ENCODE results near the gene LRRC28.
A peak's percentile ranks its signal among the peaks of the same experiment; 100 is the strongest.

Gene LRRC28

DNA sequence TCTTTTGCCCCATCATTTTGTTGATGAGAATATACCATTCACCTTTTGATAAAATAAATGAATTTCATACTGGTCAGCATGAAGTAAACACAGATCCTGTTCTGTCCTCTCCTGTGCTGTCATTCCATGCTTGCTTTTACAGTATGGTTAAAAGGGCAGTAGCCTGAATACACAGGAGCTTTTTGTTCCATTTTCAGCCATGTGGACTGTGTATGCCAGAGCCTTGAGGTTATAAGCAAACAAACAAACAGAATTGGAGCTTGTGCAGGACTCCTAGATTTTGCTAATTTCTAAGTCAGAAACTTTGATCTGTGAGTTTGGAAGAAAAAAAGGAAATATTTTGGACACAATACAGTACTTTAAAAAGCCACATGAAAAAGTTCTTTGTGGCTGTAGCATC is 91.9 kb downstream of the LRRC28 start:
- DNase-seq (ENCODE audit: low read depth), result no peak

DNA sequence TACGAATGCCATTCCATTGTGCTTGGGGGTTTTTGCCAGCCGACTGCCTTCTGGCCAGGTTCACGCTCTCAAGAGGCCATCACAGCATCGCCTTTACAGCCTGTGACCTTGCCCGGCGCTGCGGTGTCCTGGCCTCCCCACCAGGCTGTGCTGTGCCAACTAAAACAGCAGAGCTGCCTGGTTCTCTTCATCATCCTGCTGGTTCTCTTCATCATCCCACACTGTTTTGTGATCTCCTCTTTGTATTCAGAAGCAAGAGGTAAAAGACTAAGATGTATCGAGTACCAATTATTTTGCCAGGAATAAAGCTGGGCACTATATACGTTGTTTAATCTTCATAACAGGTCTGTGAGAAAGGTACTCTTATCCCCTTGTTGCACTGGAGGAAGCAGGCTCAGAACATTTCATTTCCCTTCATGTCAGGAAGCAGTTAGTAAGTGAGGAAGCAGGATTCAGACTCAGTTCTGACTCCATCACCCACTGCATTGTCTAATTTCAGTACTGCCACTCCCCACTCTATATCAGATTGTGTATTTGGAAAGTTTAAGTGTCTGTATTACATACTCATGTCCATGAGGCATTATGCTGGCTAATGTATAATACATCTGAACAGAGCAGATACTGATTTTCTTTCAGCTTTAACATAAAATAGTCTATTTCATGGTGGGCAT is 92.7 kb downstream of the LRRC28 start:
- DNase-seq (ENCODE audit: low read depth), result no peak

DNA sequence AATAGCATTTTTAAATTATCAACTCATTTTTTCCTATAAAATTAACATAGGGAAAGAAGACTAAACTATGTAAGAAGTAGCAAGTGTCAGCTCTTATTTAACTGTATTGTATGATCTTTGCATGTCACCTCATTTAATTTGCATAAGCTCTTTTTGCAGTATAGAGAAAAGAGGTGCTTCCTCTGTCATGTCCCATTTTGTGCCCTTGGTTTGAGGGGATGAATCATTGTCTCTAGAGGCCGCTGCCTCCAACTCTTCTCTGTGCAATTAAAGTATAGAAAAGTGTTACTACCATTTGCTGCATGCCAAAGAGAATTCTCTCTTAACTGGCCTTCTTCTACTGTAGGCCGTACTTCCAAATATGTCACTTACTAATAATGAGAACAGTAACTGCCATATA is 93.4 kb downstream of the LRRC28 start:
- DNase-seq (ENCODE audit: low read depth), result no peak

DNA sequence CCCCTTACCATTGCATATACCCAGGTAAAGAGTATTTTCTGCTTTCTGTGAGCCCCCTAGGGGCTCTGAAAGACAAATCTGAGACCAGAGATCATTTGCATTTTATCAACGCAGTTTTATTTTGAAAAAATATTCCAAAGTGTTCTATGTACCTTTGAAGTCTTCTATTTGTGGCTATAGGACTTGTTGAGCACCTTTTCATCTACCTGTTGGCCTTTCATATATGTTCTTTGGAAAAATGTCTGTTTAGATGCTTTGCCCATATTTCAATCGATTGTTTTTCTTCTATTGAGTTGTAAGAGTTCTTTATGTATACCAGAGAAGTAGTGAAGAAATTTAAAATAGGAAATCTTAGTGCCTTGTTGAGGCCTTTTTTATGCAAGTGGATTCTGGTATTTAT is 94.0 kb downstream of the LRRC28 start:
- DNase-seq (ENCODE audit: low read depth), result no peak

DNA sequence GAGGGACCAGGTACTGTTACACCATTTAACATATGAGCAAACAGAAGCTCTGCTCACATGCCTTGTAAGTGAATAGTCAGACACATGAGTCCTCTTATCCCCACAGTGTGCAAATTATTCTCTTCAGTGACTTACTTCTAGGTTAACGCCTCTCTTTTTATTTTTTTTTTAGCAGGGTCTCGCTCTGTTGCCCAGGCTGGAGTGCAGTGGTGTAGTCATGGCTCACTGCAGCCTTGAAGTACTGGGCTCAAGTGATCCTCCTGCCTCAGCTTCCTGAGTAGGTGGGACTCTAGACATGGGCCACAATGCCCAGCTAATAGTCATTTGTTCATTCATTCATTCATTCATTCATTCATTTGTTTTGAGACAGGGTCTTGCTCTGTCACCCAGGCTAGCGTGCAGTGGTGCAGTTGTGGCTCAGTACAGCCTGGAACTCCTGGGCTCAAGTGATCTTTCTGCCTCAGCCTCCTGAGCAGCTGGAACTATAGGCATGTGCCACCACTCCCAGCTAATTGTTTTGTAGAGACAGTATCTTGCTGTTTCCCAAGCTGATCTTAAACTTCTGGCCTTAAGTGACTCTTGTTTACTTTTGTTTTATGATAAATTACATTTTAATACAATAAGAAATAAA is 94.7 kb downstream of the LRRC28 start:
- no peak for DNase-seq (ENCODE audit: low read depth)

DNA sequence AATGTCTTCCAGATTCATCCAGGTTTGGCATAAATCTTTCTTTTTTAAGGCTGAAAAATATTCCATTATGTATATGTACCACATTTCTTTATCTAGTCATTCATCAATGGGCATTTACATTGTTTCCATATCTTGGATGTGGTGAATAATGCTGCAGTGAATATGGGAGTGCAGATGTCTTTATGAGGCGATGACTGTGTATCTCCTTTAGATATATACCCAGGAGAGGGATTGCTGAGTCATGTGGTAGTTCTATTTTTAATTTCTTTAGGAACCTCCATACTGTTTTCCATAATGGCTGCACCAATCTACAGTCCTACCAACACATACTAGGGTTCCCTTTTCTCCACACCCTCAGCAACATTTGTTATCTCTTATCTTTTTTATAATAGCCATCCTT is 96.3 kb downstream of the LRRC28 start:
- peak; percentile 28 for DNase-seq (ENCODE audit: low read depth)

DNA sequence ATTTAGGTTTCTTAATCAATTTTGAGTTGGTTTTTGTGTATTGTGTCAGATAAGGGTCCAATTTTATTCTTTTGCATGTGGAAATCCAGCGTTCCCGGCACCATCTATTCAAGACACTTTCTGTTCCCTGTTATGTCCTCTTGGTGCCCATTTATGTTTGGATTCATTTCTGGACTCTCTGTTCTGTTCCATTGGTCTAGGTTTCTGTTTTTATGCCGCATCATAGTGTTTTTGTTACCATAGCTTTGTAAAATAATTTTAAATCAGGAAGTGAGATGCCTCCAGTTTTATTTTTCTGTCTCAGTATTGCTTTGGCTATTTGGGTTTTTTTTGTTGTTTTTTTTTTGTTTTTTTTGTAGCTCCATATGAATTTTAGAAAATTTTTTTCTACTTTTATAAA is 97.1 kb downstream of the LRRC28 start:
- DNase-seq (ENCODE audit: low read depth), result no peak

DNA sequence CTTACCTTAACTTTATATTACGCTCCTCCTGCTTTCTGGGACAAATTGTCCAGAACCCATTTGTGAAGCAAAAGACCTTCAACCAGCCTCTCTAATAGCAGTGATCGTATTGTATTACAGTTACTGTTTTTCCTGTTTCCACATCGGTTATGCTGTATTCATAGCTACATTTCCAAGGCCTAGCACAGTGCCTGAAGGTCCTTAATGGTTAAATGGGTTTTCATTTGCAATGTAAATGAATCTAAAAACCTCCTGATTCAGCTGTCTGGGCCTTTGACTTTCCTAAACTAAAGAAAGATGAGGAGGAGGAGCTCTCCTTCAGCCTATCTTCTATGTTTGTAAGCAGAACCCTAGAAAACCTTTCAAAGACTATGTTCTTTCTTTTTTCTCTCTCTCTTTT is 99.1 kb downstream of the LRRC28 start:
- no peak for DNase-seq (ENCODE audit: low read depth)

DNA sequence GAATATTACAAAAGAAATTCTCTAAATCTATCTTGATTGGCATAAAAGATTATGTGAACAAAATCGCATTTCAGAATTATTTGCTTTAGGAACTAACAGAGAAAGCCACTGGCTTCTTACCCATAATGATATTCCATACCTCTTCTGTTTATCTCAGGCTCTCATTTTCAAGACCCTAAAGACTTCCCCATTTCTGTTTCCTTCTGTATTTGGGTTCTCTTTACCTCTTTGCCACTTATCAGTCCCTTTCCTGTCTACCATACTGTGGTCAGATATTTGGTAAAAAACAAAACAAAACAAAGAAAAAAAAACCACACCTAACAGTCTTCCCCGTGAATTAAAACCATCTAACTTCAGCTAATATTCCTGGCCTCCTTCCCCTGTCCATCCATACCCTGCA is 108.5 kb downstream of the LRRC28 start:
- no peak for DNase-seq (ENCODE audit: low read depth)

DNA sequence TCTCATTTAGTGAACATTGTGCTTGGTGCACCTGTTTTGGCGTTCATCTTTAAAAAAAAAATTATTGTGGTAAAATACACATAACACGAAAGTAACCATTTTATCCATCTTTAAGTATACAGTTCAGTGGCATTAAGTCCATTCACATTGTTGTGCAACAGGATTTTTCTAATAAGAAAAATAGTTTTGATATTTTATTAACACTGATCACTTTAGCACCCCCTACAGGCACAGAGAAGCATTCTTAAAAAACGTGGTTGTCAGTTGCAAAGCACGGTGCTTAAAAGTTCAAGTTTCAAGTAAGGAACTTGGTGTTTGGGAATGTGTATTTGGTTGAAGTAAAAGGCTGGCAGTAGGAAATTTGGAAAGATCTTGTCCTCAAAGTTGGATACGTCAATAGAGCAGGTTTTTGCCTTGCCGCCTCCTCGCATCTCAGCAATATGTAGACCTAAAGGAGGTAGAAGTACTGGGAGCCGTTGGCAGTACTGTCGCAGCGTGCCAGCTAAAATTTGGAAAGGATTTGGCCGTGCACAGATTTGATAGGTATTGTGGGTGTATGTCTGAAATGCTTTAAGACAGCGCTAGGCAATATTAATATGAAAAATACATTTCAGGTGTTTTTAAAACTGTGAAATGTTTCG is 110.4 kb downstream of the LRRC28 start:
- DNase-seq (ENCODE audit: low read depth), result peak; percentile 48

DNA sequence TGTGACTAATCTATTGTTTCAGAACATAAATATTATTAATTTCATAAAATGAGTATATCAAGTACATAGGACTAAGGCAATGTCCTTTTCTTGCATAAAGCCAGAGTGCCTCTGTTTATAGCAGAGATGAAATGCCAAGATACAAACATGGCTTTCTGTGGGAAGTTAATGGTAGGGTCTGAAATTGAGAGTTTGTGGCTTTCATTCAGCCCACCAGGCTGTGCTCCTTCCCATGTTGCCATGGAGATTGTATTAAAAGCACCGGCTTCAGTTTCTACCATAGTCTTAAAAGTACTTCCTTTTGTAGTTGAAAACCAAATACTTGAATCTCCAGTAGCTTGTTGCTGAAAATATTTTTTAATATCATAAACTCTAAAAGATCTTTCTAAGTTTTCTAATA is 114.0 kb downstream of the LRRC28 start:
- no peak for DNase-seq (ENCODE audit: low read depth)

DNA sequence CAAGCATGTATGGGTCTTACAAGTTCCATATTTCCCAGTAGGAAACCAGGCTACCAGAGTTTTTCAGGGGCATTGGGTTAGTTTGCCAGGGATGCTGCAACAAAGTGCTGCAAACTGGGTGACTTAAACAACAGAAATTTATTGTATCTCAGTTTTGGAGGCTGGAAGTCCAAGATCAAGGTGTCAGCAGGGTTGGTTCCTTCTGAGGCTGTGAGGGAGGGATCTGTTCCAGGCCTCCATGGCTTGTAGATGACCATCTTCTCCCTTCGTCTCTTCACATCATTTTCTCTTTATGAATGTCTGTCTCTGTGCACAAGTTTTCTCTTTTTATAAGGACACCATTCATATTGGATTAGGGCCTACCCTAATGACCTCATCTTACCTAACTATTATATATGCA is 114.7 kb downstream of the LRRC28 start:
- no peak for DNase-seq (ENCODE audit: low read depth)

DNA sequence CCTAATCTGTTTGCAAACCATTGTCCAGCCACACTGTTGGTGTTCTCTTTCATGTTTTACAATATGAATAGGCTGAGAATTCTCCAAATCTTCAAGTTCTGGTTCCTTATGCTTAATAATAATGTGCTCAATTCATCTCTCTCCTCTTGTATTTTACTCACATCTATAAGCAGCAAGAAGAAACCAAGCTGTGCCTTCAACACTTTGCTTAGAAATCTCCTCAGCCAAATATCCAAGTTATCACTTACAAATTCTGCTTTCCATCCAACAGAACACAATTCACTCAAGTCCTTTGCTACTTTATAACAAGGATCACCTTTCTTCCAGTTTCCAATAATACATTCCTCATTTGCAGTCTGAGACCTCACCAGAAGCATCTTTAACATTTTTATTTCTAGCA is 117.5 kb downstream of the LRRC28 start:
- no peak for DNase-seq (ENCODE audit: low read depth)

DNA sequence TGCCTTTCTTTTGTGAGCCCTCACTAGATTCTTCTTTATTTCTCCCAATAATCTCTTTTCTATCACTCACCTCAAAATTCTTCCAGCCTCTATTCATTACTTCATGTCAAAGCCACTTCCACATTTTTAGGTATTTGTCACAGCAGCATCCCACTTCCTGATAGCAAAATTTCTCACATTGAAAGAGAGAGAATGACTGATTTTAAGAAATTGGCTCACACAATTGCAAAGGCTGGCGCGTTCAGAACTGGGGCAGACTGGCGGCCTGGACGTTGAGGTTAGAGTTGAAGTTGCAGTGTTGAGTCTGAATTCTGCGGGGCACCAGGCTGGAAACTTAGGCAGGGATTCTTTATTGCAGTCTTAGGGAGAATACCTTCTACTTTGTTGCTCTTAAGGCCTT is 117.9 kb downstream of the LRRC28 start:
- no peak for DNase-seq (ENCODE audit: low read depth)

DNA sequence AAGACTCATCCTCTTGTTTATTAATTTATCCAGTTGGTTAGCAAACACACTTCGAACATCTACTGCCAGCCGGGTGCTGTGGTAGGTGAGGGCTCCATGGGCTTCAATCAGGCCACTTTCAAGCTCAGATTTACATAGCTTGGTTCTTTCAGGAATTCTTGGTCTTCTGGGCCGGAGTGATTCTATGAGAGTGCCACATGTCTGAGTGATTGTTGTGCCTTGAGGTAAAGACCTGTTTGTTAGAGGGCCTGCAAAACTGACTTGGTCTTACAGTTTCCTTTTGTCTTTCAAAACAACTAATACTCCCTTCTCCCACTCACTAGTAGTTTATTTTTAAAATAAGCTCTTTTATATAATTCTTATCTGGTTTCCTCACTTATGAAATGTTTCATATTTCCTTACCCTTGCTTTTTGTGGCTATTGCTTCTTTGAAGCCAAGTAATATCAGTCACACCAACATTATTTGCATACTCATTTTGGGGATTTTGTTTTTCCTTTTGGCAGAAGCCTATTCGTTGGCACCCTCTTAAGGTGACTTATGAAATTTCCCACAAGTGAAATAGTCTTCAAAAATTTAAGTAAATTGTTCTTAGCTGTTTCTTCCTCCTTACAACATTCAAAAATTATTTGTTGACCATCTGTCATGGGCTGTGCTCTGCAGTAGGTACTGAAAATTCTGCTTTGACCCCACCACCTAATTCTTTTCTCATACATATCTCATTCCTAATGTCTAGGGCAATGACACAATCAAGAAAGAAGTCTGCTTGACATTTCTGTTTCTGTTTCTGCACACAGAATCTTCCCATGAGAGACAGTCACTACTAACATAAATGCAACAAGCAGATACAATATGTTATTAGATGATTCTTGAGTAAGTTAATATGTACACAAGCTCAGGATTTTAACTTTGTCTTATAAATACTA is 120.2 kb downstream of the LRRC28 start:
- DNase-seq (ENCODE audit: low read depth), result peak; percentile 25

DNA sequence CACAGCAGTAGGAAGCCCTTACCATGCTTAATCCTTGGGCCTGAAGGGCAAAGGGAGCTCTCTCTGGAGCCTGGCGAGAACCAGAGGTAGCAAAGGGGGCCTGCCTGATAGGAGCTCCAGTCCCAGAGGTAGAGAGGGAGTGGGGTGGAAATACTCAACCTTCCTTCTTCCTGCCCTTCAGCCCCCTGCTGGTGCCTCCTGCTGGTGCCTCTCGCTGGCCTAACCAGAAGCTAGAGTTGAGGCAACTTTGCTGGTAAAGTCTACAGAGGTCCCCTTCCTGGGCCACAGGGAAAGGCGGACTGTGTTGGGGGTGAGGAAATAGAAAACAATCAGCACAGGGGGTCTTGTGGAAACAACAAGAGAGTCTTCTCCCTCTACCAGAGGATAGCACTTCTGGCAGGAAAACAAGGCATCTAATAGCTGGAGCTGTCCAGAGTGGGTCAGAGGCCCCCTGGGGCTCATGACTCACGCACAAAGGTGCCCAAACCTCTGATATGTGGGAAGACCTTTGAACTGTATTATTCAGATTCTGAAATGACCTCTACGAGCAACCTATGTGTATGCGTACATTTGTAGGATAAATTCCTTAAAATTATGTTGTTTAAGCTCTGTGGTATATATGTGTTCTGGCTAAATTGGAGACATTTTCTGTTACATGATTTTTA is 133.9 kb downstream of the LRRC28 start:
- peak; percentile 26 for DNase-seq (ENCODE audit: low read depth)

DNA sequence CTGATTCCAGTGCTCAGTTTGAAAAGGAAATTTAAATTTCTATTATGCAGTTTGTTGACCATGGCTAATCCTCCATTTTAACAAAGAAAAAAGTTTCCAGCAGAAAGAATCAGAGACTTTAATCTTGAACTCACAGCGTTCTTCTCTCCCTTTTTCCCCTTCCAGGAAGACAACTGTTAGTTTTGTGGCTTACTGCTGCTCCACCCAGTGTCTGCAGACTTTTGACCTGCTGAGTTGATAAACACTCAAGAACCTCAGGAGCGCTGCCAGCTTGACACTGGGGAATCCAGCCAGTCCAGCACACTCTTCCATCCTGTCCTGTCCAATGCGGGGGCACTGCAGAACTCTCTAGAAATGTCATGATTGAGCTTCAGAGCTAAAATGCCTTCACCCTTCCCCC is 134.6 kb downstream of the LRRC28 start:
- DNase-seq (ENCODE audit: low read depth), result peak; percentile 72

DNA sequence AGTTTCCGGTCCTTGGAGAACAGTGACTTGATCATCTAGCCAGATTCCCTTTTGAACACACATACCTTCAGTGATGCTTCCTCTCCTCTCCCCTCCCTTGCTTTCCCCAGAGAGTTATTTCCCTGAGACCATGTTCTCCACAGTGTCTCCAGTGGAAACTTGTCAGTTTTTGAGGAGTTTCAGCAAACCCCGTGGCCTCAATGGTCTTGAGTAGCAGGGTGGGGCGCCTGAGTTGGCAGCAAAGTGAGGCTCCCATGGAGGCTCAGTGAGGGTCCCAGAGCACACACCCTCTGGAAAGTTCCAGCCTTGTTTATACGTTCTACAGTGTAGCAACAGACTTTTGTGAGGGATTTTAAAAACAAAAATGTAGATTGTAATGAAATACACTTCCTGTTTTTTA is 135.1 kb downstream of the LRRC28 start:
- no peak for DNase-seq (ENCODE audit: low read depth)

DNA sequence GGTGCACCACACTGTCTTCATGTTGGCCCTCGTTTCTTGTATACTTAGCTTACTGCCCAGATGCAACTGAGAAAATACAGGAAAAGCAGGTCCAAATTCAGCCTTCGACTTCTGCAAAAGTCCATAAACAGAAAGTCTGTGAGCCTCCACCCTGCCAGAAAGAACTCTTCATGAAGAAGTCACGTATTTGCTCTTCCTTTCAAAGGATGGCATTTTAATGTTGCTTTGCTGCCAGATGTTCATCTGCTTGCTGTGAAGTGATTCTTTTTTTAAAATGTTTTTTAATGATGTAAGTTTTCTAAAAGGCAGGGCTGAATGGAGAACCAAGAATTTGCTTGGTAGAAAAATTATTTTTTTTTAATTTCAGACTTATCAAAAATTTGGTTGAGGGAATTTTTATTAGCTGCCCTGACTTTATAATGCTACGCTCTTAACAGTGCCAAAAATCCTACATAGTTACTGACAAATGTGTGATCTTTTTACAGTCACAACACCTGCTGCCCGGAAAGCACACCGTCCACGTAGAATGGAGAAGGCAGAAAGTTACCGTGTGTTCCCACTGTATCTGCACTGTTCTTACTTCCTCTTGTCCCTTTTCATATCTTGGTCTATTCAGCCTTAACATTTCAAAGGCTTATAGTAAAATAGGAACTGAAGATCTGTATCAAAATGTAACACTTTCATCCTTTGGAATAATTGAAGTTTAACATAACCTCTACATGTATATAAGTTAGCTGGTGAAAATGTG is 136.3 kb downstream of the LRRC28 start:
- no peak for DNase-seq (ENCODE audit: low read depth)

DNA sequence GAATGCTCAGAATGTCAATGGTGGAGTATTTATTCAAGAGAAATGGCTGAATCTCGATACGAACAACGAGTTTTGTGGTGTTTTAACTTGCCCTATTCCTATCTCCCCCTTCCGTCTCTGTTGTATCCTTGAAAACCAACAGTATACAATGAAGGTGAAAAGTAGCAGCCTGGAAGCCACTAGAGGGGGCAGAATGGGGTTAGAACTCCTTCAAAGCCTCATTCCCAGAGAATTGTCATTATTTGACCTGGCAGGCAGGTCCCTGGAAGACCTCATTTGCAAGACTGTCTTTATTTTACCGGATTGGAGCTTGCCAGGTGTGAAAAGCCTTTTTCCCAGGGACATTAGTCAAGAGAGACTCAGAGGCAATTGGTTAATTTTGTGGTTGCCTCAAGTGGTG is 139.4 kb downstream of the LRRC28 start:
- no peak for DNase-seq (ENCODE audit: low read depth)

DNA sequence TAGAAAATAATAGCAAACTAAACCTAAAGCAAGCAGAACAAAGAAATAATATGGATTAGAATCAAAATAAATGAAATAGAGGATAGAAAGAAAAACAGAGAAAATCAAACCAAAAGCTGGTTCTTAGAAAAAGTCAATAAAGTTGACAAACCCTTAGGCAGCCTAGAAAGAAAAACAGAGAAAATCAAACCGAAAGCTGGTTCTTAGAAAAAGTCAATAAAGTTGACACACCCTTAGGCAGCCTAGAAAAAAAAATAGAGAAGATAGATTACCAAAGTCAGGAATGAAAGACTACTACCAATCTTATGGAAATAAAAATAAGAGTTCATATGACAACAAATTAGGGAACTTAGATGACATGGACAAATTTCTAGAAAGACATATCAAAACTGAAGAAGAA is 142.4 kb downstream of the LRRC28 start:
- no peak for DNase-seq (ENCODE audit: low read depth)

Data from amniotic epithelial cell (primary cell).